ENCODE measurements around the gene MYRIP.

- TF ChIP-seq CTCF (IDR thresholded peaks at IDR 0.05), result peak; percentile 27 to 68 (median 46)
- no peak for TF ChIP-seq POLR2A (IDR thresholded peaks at IDR 0.05)
Observed at GRCh38 chr3:39990532-39990931, 181.1 kb downstream of the MYRIP start.

Measured in testis (tissue), 2 donors.